HepG2 (cell line): ENCODE results near the gene FOXA1. TPM values are rescaled to one million over a fixed set of nuclear protein-coding genes. Genes with fewer than 3 reads are reported as not detected.

Experiments used
- CBFB ChIP-seq: sonication (generic); formaldehyde crosslinking; IDR thresholded peaks from 2 replicates; pipeline ENCODE4 v1.4.0; 2020; ENCODE audit warnings: missing genetic modification reagents
- MEIS2 ChIP-seq: sonication (generic); formaldehyde crosslinking; IDR thresholded peaks from 2 replicates; pipeline ENCODE4 v1.9.0; 2021; ENCODE audit warnings: mild to moderate bottlenecking, missing genetic modification reagents
- NFKBIZ ChIP-seq: IDR thresholded peaks from 2 replicates; pipeline ENCODE4 v1.6.1; 2018; ENCODE audit warnings: missing genetic modification reagents, missing compliant biosample characterization
- PAF1 ChIP-seq: IDR thresholded peaks from 2 replicates; pipeline ENCODE4 v1.6.1; 2016; ENCODE audit warnings: missing genetic modification reagents, missing compliant biosample characterization
- SAP130 ChIP-seq: IDR thresholded peaks from 2 replicates; pipeline ENCODE4 v1.6.1; 2016; ENCODE audit warnings: low read depth
- SMAD9 ChIP-seq: sonication (generic); formaldehyde crosslinking; IDR thresholded peaks from 2 replicates; pipeline ENCODE4 v1.5.1; 2020; ENCODE audit warnings: mild to moderate bottlenecking, missing genetic modification reagents
- ZNF124 ChIP-seq: sonication (generic); formaldehyde crosslinking; IDR thresholded peaks from 2 replicates; pipeline ENCODE4 v1.4.0; 2020; ENCODE audit warnings: missing genetic modification reagents
- ZNF562 ChIP-seq: sonication (generic); formaldehyde crosslinking; IDR thresholded peaks from 2 replicates; pipeline ENCODE4 v1.8.0; 2022; ENCODE audit warnings: missing genetic modification reagents, borderline replicate concordance
- polyA plus RNA-seq, 8 experiments: library from polyadenylated mRNA; depleted of rRNA in 3 of 8; stranded (reverse) in 7 of 8; unstranded in 1 of 8; fragments of >200 nt; fragmentation: Illumina TruSeq in 4 of 8; extraction: Trizol in 4 of 8; gene quantifications; 2 replicates each; pipeline versions ENCODE4 v1.2.1 to v1.2.3, GENCODE V29; 2011 to 2016; ENCODE audit warnings: low read depth in 4 of 8, missing spikeins in 1 of 8, mixed read lengths in 1 of 8; ENCODE audit not compliant: insufficient read depth in 1 of 8
- total RNA-seq, 5 experiments: library from RNA; depleted of rRNA; stranded (reverse); fragments of >200 nt; fragmentation: Illumina TruSeq; extraction: Trizol; gene quantifications; 2 replicates each; pipeline ENCODE4 v1.2.3, GENCODE V29; 2016; ENCODE audit warnings: low read depth in 1 of 5
- TF ChIP-seq, protein P1 (sequence below): sonication (generic); formaldehyde crosslinking; IDR thresholded peaks from 2 replicates; pipeline ENCODE4 v1.5.0; 2020; ENCODE audit warnings: mild to moderate bottlenecking, missing genetic modification reagents, borderline replicate concordance
- TF ChIP-seq, protein P2 (sequence below): sonication (generic); formaldehyde crosslinking; IDR thresholded peaks from 2 replicates; pipeline ENCODE4 v1.8.1; 2023; ENCODE audit warnings: missing genetic modification reagents, mild to moderate bottlenecking, borderline replicate concordance
- TF ChIP-seq, protein P3 (sequence below): sonication (generic); formaldehyde crosslinking; IDR thresholded peaks from 2 replicates; pipeline ENCODE4 v1.8.0; 2022; ENCODE audit warnings: mild to moderate bottlenecking, missing genetic modification reagents, moderate library complexity
- TF ChIP-seq, protein P4 (sequence below): IDR thresholded peaks from 2 replicates; pipeline ENCODE4 v1.6.1; 2012; ENCODE audit warnings: low read length, improper control_type of control experiment

FOXA1 gene
- total and polyA plus RNA-seq, 2 of the 13 experiments (the other 11 are each of a cell fraction or from before 2014, with no cell fraction given): 43.4 to 58.6 TPM

DNA sequence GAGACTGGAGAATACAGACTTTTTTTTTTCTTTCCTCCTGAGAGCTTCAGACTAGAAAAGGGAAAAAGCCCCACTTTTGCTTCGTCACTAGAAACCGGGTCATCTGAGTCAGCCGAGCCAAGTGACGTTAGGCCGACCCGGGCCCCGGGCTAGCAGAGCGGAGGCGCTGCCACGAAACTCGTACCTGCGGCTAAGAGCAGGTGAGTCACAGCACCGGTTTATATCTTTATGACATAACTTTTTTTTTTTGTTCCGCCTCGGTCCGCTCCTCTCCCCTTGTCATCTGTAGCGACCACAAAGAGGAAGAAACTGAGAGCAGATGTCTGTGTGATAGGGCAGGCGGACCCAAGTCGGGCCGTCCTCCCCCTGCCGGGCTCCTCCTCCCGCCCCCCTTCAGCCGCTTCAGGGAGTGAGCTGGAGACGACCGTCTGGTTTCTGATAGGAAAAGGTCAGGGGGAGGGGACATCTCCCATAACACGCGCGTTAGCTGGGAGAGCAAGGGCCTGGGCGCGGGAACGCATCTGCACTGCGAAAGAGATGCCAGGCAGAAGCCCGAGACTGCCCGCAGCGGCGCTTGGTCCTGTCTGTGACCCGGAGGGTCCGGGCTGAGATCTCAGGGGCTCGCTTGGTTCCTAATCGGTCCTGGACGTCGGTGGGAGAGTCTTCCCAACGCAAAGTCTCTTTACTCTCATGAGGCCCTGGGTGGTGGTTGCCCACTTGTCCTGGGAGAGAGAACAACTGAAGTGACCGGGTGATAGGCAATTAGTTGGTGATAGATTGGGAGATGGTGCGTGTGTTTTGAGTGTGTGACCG lies 966 bp upstream of the FOXA1 start (continued):
- TF ChIP-seq, protein P1, sequence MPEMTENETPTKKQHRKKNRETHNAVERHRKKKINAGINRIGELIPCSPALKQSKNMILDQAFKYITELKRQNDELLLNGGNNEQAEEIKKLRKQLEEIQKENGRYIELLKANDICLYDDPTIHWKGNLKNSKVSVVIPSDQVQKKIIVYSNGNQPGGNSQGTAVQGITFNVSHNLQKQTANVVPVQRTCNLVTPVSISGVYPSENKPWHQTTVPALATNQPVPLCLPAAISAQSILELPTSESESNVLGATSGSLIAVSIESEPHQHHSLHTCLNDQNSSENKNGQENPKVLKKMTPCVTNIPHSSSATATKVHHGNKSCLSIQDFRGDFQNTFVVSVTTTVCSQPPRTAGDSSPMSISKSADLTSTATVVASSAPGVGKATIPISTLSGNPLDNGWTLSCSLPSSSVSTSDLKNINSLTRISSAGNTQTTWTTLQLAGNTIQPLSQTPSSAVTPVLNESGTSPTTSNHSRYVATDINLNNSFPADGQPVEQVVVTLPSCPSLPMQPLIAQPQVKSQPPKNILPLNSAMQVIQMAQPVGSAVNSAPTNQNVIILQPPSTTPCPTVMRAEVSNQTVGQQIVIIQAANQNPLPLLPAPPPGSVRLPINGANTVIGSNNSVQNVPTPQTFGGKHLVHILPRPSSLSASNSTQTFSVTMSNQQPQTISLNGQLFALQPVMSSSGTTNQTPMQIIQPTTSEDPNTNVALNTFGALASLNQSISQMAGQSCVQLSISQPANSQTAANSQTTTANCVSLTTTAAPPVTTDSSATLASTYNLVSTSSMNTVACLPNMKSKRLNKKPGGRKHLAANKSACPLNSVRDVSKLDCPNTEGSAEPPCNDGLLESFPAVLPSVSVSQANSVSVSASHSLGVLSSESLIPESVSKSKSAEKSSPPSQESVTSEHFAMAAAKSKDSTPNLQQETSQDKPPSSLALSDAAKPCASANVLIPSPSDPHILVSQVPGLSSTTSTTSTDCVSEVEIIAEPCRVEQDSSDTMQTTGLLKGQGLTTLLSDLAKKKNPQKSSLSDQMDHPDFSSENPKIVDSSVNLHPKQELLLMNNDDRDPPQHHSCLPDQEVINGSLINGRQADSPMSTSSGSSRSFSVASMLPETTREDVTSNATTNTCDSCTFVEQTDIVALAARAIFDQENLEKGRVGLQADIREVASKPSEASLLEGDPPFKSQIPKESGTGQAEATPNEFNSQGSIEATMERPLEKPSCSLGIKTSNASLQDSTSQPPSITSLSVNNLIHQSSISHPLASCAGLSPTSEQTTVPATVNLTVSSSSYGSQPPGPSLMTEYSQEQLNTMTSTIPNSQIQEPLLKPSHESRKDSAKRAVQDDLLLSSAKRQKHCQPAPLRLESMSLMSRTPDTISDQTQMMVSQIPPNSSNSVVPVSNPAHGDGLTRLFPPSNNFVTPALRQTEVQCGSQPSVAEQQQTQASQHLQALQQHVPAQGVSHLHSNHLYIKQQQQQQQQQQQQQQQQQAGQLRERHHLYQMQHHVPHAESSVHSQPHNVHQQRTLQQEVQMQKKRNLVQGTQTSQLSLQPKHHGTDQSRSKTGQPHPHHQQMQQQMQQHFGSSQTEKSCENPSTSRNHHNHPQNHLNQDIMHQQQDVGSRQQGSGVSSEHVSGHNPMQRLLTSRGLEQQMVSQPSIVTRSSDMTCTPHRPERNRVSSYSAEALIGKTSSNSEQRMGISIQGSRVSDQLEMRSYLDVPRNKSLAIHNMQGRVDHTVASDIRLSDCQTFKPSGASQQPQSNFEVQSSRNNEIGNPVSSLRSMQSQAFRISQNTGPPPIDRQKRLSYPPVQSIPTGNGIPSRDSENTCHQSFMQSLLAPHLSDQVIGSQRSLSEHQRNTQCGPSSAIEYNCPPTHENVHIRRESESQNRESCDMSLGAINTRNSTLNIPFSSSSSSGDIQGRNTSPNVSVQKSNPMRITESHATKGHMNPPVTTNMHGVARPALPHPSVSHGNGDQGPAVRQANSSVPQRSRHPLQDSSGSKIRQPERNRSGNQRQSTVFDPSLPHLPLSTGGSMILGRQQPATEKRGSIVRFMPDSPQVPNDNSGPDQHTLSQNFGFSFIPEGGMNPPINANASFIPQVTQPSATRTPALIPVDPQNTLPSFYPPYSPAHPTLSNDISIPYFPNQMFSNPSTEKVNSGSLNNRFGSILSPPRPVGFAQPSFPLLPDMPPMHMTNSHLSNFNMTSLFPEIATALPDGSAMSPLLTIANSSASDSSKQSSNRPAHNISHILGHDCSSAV (CRISPR knock-in tag): no peak
- TF ChIP-seq, protein P2, sequence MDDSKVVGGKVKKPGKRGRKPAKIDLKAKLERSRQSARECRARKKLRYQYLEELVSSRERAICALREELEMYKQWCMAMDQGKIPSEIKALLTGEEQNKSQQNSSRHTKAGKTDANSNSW (CRISPR knock-in tag): no peak; the same call in 1 of the 2 replicates
- TF ChIP-seq PAF1: no peak
- TF ChIP-seq, protein P3, sequence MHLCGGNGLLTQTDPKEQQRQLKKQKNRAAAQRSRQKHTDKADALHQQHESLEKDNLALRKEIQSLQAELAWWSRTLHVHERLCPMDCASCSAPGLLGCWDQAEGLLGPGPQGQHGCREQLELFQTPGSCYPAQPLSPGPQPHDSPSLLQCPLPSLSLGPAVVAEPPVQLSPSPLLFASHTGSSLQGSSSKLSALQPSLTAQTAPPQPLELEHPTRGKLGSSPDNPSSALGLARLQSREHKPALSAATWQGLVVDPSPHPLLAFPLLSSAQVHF (CRISPR knock-in tag): no peak
- TF ChIP-seq, protein P4, sequence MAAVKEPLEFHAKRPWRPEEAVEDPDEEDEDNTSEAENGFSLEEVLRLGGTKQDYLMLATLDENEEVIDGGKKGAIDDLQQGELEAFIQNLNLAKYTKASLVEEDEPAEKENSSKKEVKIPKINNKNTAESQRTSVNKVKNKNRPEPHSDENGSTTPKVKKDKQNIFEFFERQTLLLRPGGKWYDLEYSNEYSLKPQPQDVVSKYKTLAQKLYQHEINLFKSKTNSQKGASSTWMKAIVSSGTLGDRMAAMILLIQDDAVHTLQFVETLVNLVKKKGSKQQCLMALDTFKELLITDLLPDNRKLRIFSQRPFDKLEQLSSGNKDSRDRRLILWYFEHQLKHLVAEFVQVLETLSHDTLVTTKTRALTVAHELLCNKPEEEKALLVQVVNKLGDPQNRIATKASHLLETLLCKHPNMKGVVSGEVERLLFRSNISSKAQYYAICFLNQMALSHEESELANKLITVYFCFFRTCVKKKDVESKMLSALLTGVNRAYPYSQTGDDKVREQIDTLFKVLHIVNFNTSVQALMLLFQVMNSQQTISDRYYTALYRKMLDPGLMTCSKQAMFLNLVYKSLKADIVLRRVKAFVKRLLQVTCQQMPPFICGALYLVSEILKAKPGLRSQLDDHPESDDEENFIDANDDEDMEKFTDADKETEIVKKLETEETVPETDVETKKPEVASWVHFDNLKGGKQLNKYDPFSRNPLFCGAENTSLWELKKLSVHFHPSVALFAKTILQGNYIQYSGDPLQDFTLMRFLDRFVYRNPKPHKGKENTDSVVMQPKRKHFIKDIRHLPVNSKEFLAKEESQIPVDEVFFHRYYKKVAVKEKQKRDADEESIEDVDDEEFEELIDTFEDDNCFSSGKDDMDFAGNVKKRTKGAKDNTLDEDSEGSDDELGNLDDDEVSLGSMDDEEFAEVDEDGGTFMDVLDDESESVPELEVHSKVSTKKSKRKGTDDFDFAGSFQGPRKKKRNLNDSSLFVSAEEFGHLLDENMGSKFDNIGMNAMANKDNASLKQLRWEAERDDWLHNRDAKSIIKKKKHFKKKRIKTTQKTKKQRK: no peak
- peak; percentile 98 for TF ChIP-seq SAP130 (CRISPR knock-in tag)
- peak; percentile 93 for TF ChIP-seq MEIS2 (CRISPR knock-in tag)
- TF ChIP-seq NFKBIZ (CRISPR knock-in tag): 0 out of 2 replicates have a peak, but pooled peaks have one; percentile 48
- no peak for TF ChIP-seq ZNF562 (CRISPR knock-in tag)
- TF ChIP-seq ZNF124 (CRISPR knock-in tag): peak; percentile 95
- TF ChIP-seq SMAD9 (CRISPR knock-in tag): peak; percentile 19
- TF ChIP-seq CBFB (CRISPR knock-in tag): peak; percentile 21; the same call in 1 of the 2 replicates
